Activated B cell treated with CpG ODN at 0.5 μM for 24 hours (primary cell): ENCODE data around the gene ZDHHC14. TPM values are rescaled to one million over a fixed set of nuclear protein-coding genes. Genes with fewer than 3 reads are reported as not detected.

ENCODE experiments used
- ATAC-seq: fragments of 200-7000 bp; cut with Tn5 transposase; one replicate; pipeline ENCODE4 v1.10.0; 2021; ENCODE audit warnings: low read depth, mild to moderate bottlenecking, moderate library complexity
- CTCF ChIA-PET: fragments of 350-600 bp; sonication (Branson Sonifier 250); formaldehyde crosslinking; loops from one replicate; lab custom pipeline; 2021; ENCODE audit warnings: antibody characterized with exemption; lab: Charles Lee
- POLR2A ChIA-PET: fragments of 350-600 bp; sonication (Branson Sonifier 250); formaldehyde crosslinking; loops from one replicate; lab custom pipeline; 2021; ENCODE audit warnings: antibody characterized with exemption; lab: Charles Lee
- DNase-seq: peaks from one replicate; pipeline ENCODE4 v3.0.0; 2022
- H3K27ac Mint-ChIP-seq: one replicate; pipeline ENCODE4 v1.8.0; 2020; ENCODE audit warnings: mixed read lengths
- H3K27me3 Mint-ChIP-seq: one replicate; pipeline ENCODE4 v1.8.0; 2021; ENCODE audit warnings: mixed read lengths
- H3K36me3 Mint-ChIP-seq: one replicate; pipeline ENCODE4 v1.8.0; 2021; ENCODE audit warnings: low read depth, mixed read lengths
- H3K4me1 Mint-ChIP-seq: one replicate; pipeline ENCODE4 v1.8.0; 2021; ENCODE audit warnings: mixed read lengths
- H3K4me3 Mint-ChIP-seq: one replicate; pipeline ENCODE4 v1.8.0; 2020; ENCODE audit warnings: mild to moderate bottlenecking, mixed read lengths
- H3K9me3 Mint-ChIP-seq: one replicate; pipeline ENCODE4 v1.8.0; 2020; ENCODE audit warnings: mixed read lengths
- intact Hi-C: fragments of 100-400 bp; cut with micrococcal nuclease; formaldehyde crosslinking; loops from one replicate; pipeline ENCODE4 v1.15.1; 2024
- total RNA-seq: library from RNA; stranded (reverse); gene quantifications from 2 replicates; pipeline ENCODE4 v1.2.3, GENCODE V29; 2022
- TF ChIP-seq, protein P1 (sequence below): fragments of 200-600 bp; IDR thresholded peaks from one replicate; pipeline ENCODE4 v1.8.0; 2022; ENCODE audit warnings: antibody characterized with exemption, mild to moderate bottlenecking

ZDHHC14 gene
- total RNA-seq, 1 donor from 2014 or later, result 25.3 TPM

DNA sequence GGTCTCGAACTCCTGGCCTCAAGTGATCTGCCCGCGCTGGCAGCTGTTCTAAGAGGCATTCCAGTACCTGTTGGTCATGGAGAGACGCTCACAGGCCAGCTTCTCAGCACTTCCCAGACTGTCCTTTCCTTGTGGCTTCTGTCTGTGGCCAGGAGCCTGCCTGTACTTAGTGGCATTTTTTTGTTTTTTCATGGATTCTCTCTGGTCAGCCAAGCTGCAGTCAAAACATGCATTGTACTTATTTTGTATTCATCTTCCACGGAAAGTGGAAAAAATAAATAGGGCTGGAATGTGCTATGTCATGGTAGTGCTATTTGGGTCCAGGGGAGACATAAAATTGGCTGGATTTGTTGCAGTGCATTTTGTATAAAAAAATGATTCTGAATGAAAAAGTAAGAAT lies 29.1 kb downstream of the ZDHHC14 start:
- no peak overlapping the region for H3K4me3 Mint-ChIP-seq
- ChIA-PET POLR2A (no interaction called here), CTCF (no interaction called here)
- no peaks in the 10 kb centered on the region for H3K27me3 Mint-ChIP-seq
- no peak overlapping the region for H3K27ac Mint-ChIP-seq
- ATAC-seq (no peak), DNase-seq (no peak)
- peaks cover 17% of the 10 kb centered on the region for H3K36me3 Mint-ChIP-seq
- H3K9me3 Mint-ChIP-seq, result peaks cover 4% of the 10 kb centered on the region
- intact Hi-C loops, result no loop called here
- TF ChIP-seq, protein P1, sequence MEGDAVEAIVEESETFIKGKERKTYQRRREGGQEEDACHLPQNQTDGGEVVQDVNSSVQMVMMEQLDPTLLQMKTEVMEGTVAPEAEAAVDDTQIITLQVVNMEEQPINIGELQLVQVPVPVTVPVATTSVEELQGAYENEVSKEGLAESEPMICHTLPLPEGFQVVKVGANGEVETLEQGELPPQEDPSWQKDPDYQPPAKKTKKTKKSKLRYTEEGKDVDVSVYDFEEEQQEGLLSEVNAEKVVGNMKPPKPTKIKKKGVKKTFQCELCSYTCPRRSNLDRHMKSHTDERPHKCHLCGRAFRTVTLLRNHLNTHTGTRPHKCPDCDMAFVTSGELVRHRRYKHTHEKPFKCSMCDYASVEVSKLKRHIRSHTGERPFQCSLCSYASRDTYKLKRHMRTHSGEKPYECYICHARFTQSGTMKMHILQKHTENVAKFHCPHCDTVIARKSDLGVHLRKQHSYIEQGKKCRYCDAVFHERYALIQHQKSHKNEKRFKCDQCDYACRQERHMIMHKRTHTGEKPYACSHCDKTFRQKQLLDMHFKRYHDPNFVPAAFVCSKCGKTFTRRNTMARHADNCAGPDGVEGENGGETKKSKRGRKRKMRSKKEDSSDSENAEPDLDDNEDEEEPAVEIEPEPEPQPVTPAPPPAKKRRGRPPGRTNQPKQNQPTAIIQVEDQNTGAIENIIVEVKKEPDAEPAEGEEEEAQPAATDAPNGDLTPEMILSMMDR, result no peak
- peaks cover 26% of the 10 kb centered on the region for H3K4me1 Mint-ChIP-seq

DNA sequence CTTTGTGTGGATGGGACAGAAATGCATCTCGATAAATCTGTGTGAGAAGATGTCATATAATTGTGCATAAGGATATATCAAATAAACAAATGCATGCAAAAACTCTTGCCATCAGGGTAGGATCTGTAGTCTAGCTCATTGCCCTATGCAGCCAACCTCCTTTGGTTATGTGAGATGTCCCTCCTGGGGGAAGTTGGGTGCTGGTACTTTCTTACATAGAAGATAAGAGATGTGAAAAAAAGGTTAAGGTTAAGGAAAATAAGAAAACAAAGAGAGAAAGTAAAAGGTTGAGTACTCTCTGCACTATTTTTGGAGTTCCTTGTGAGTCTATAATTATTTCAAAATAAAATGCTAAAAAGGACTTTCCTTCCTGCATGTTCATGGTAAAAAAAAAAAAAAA lies 30.4 kb downstream of the ZDHHC14 start:
- intact Hi-C loops, result no loop called here
- Mint-ChIP-seq H3K36me3 (peaks cover 17% of the 10 kb centered on the region), H3K4me1 (peaks cover 26% of the 10 kb centered on the region), H3K4me3 (peak overlapping the region; percentile 6), H3K27ac (no peak overlapping the region), H3K9me3 (peaks cover 4% of the 10 kb centered on the region), H3K27me3 (no peaks in the 10 kb centered on the region)
- TF ChIP-seq, protein P1, result no peak
- CTCF ChIA-PET, result no interaction called here
- POLR2A ChIA-PET, result no interaction called here
- no peak for ATAC-seq
- DNase-seq, result no peak

DNA sequence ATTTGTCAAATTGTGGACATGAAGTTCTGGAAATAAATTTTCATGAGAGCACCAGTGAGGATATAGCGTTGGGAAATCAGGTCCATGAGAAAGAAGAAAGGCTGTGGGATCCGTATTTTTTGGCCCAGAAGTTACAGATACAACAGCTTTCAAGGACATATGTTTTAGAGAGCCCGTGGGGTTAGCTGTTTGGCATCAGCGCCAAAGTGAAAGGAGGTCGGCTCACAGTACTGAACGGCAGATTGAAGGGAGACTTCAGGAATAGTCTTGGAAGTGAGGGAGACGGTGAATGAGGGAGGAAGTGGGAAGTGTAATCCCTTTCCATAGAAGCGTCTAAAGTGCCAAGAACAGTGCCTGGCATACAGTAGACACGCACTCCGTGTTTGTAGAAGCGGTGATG lies 31.8 kb downstream of the ZDHHC14 start:
- TF ChIP-seq, protein P1, result no peak
- Mint-ChIP-seq H3K4me1 (peaks cover 24% of the 10 kb centered on the region), H3K9me3 (peaks cover 4% of the 10 kb centered on the region), H3K4me3 (no peak overlapping the region), H3K27me3 (no peaks in the 10 kb centered on the region), H3K27ac (no peak overlapping the region), H3K36me3 (peaks cover 17% of the 10 kb centered on the region)
- POLR2A ChIA-PET, result interaction anchor here (0.7 kb wide), 1 partner anchor 17 kb away, joined by 3 read pairs; no protein-coding TSS in a partner anchor
- intact Hi-C loops, result no loop called here
- DNase-seq (no peak), ATAC-seq (no peak)
- CTCF ChIA-PET, result no interaction called here

DNA sequence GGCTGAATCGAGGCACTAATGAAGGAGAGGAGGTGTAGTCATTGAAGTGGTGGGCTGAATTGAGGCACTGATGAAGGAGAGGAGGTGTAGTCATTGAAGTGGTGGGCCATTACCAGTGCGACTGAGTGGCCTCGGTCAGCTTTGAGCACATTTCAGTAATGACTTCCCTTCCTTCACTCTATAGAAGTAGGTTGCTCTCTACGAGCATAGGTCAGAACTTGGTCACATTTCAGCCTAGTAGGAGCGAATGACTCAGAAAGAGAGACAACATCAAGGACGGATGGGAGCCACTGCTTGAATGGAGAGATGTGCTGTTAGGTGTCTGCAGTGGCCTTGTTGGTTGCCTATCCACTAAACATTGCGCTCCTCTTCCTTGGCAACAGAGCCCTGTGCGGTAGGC lies 39.5 kb downstream of the ZDHHC14 start:
- CTCF ChIA-PET, result no interaction called here

DNA sequence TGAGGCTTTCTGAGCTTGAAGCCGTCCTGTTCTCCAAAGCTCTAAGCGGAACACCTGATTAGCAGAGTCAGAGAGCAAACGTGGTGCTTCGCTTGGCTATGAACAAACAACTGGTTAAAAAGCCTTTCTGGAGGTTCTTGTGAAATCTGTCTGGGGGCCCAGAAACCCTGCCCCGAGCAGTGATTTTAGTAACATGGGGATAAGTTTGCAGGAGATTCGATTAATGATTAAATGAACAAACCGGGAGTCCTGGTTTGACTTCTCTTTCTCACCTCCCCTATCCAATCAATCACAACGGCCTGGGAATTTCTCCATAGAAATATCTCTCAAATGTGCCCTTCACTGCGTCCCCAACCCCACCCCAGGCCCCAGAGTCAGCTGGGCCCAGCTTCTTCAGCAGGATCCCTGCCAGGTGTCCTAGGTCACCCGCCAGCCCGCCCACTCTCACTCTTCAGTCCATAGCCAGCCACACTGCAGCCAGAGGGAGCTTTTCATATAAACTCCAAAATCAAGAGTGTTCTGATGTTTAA lies 43.6 kb downstream of the ZDHHC14 start:
- peaks cover 37% of the 10 kb centered on the region for H3K4me1 Mint-ChIP-seq
- DNase-seq (no peak), ATAC-seq (no peak)
- H3K27ac Mint-ChIP-seq, result no peak overlapping the region
- H3K36me3 Mint-ChIP-seq, result peaks cover 14% of the 10 kb centered on the region
- TF ChIP-seq, protein P1, result no peak
- ChIA-PET POLR2A (interaction anchor here (0.5 to 0.6 kb wide), 2 partner anchors 10 to 58 kb away, joined by 3 read pairs; no protein-coding TSS in a partner anchor), CTCF (no interaction called here)
- intact Hi-C loops, result loop anchor here (5.0 kb wide), 1 partner anchor 37 kb away; no protein-coding TSS in a partner anchor
- H3K27me3 Mint-ChIP-seq, result no peaks in the 10 kb centered on the region
- H3K9me3 Mint-ChIP-seq, result no peaks in the 10 kb centered on the region
- no peak overlapping the region for H3K4me3 Mint-ChIP-seq

More for the DNA sequence above, 39.5 kb downstream of the ZDHHC14 start:
- POLR2A ChIA-PET, result no interaction called here
- H3K4me1 Mint-ChIP-seq, result peaks cover 6% of the 10 kb centered on the region
- DNase-seq (no peak), ATAC-seq (no peak)
- H3K36me3 Mint-ChIP-seq, result peaks cover 9% of the 10 kb centered on the region
- H3K27ac Mint-ChIP-seq, result no peak overlapping the region
- TF ChIP-seq, protein P1, result no peak
- H3K4me3 Mint-ChIP-seq, result no peak overlapping the region
- no peaks in the 10 kb centered on the region for H3K27me3 Mint-ChIP-seq
- intact Hi-C loops, result loop anchor here (5.0 kb wide), 1 partner anchor 33 kb away; no protein-coding TSS in a partner anchor
- no peaks in the 10 kb centered on the region for H3K9me3 Mint-ChIP-seq
